Uterus (tissue), 2 donors: ENCODE measurements around the gene SPANXA1.
"Not testable (repeated sequence)": the region's sequence is repeated elsewhere in the genome, so short reads cannot be mapped to it uniquely, and the experiment has no call there.

Experiments used
- CTCF ChIP-seq, 4 experiments: fragments of 200-600 bp in 2 of 4; fragments of 450-650 bp in 2 of 4; sonication (generic) in 2 of 4; IDR thresholded peaks; one replicate each; pipeline ENCODE4 v1.5.1; 2016 to 2019; ENCODE audit warnings: antibody characterized with exemption in 4 of 4, mild to moderate bottlenecking in 2 of 4, moderate library complexity in 1 of 4
- POLR2A ChIP-seq, 2 donors: fragments of 450-650 bp; IDR thresholded peaks; one replicate each; pipeline ENCODE4 v1.6.1; 2016; ENCODE audit warnings: antibody characterized with exemption in 2 of 2, mild to moderate bottlenecking in 1 of 2, moderate library complexity in 1 of 2

- TF ChIP-seq CTCF, POLR2A (IDR thresholded peaks at IDR 0.05): not testable (repeated sequence)
Measured at GRCh38 chrX:141584638-141585037, at the start of gene SPANXA1.
